GM12892 (cell line): ENCODE results near the gene LRP8.

Experiments used
- POLR2A ChIP-seq: IDR thresholded peaks from 2 replicates; pipeline ENCODE4 v1.6.1; 2011; ENCODE audit warnings: low read depth, low read length, control low read depth
- POLR2AphosphoS5 ChIP-seq: IDR thresholded peaks from 2 replicates; pipeline ENCODE4 v1.6.1; 2011; ENCODE audit warnings: low read depth, low read length, control low read depth

- TF ChIP-seq POLR2A (no peak), POLR2AphosphoS5 (no peak)
These were observed 39.7 kb downstream of the LRP8 start for GRCh38 chr1:53288002-53288789.
